NCI-H226 (cell line): ENCODE data around the gene WDR1.

Source experiments
- DNase-seq: peaks from one replicate; pipeline ENCODE4 v3.0.0-alpha.2; 2015

Gene WDR1

GRCh38 chr4:10066206-10066605 lies 50.4 kb downstream of the WDR1 start:
- no peak for DNase-seq

- DNase-seq = peak; percentile 65
These were observed 52.9 kb downstream of the WDR1 start for GRCh38 chr4:10063544-10064300.

DNA sequence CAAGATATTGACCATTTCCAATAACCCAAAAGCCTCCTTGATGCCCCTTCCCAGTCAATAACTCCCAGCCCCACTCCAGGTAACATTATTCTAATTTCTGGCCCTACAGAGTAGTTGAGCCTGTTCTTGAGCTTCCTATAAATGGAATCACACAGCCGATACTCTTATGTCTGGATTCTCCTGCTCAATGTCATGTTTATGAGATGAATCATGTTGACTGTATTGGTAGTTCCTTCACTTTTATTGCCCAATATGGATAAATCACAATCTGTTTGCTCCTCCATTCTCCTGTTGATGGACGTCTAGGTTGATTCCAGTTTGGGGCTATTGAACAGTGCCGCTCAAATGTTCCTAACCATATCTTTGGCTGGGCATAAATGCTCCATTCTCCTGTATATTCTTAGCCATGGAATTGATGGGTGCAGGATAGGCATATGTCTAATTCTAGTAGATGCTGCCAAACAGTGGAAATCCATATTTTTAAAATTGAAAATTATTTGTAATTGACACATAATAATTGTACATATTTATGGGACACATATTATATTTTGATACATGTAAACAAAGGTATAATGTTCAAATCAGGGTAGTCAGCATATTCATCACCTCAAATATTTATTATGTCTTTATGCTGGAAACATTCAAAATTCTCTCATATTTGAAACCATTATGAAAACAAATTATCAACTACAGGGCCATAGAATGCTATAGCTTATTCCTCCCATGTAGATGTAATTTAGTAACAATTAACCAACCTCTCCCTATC lies 54.8 kb downstream of the WDR1 start:
- no peak for DNase-seq

DNA sequence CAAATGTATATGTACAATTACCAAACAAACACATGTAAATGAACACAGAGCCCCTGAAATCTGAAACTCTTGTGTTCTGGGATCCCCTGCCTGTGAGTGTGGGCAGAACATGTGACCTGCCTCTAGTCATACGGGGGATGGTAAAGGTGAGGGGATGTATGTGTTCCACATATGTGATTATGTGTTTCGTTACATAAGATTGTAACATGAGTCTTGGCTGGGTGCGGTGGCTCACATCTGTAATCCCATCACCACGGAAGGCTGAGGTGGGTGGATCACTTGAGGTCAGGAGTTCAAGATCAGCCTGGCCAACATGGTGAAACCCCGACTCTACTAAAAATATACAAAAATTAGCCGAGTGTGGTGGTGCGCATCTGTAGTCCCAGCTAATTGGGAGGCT lies 58.2 kb downstream of the WDR1 start:
- DNase-seq = no peak

- DNase-seq = no peak
These were observed 59.6 kb downstream of the WDR1 start for GRCh38 chr4:10057023-10057395.

- no peak for DNase-seq
These were observed 60.1 kb downstream of the WDR1 start for GRCh38 chr4:10056334-10057022.

GRCh38 chr4:10055871-10056270 lies 60.7 kb downstream of the WDR1 start:
- DNase-seq = no peak

DNA sequence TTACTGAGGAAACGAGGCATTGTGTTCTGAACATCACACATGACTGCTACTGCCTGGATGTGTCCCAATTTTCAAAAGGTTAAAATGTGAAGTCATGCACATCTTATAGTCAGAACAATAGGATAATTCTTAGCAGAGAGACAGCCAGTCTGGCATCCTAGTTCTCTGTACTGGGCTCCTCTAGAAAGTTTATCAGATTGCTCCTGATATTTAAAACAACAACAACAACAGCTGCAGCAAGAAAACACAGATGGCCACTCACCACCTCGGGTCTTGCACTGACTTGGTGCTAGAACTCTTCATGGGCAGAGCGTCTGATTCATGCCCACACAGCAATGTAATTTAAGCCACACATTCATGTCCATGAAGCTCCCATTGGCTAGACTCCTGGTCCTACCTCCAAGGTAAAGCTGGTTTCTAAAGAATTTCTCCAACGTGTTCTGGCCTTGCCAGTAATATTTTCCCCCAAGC lies 62.0 kb downstream of the WDR1 start:
- DNase-seq = no peak

- no peak for DNase-seq
These were observed 62.8 kb downstream of the WDR1 start for GRCh38 chr4:10053635-10054453.

DNA sequence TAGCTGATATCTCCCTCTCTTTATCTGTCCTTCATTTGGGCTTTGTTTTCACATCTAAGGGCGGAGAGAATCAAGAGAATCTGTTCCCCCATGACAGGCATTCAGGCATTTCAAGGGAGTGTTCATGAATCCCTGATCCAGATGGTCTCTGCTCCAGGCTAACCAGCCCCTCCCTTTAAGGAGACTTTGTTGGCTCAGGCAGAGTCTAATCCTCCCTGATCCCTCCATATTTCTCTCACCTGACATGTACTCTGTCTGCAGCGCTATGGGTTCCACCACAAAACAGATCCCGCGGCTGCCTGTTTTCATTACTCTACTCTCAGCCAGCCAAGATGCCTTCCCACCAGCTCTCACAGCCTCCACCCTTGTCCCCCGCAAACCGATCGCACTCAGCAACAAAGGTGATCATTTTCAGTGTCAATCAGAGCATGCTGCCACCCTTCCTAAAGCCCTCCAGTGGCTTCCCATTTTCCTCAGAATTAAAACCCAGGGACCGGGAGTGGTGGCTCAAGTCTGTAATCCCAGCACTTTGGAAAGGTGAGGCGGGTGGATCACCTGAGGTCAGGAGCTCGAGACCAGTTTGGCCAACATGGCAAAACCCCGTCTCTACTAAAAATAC lies 65.0 kb downstream of the WDR1 start:
- DNase-seq = no peak

DNA sequence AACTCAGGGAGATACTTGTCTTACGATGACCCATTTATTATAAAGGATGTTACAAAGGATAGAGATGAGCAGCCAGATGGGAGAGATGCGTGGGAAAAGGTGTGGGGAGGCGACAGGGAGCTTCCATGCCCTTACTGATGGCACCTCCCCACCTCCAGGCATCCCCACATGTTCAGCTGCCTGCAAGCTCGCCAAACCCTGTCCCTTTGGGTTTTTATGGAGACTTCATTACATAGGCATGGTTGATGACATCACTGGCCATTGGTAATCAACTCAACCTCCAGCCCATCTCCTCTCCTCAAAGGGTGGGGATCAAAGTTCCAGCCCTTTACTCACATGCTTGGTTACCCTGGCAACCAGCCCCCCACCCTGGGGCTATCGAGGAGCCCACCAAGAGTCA lies 65.9 kb downstream of the WDR1 start:
- DNase-seq = no peak

- no peak for DNase-seq
These were observed 66.3 kb downstream of the WDR1 start for GRCh38 chr4:10050261-10050661.

DNA sequence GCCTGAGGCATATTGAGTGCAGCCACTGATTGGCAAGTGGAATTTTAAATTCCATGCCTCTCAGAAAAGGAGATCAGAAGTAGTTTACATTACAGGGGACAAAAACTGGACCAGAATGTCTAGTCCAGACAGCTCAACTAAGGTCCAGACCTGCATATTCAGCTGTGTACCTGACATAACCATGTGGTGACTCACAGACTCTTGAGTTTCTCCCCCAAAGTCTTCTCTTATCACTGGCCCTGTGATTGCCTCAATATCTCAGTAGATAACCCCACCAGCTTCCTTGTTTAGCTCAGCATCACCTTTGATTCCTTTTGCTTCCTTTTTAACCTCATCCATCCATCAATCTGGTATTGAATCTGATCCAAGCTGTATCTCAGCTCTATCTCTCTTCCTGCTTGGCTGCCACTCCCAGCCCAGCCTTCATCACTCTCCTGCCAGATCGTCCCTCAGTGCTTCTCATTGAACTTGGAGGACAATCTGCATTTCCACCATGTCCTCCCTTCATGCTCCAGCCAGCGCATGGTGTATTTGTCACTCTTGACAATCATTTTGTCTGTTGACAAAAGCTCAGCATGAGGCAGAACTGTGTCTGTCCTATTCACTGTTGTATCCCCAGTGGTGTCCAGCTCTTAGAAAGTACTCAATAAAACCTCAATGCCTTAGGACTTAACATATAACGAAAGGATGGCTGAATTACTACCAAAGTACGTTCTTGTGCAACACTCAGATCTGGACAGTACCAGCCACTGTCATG lies 67.5 kb downstream of the WDR1 start:
- peak; percentile 68 for DNase-seq

GRCh38 chr4:10047967-10048366 lies 68.6 kb downstream of the WDR1 start:
- no peak for DNase-seq

- DNase-seq = no peak
These were observed 70.1 kb downstream of the WDR1 start for GRCh38 chr4:10046471-10046870.

GRCh38 chr4:10045481-10045880 lies 71.1 kb downstream of the WDR1 start:
- DNase-seq = peak; percentile 68

DNA sequence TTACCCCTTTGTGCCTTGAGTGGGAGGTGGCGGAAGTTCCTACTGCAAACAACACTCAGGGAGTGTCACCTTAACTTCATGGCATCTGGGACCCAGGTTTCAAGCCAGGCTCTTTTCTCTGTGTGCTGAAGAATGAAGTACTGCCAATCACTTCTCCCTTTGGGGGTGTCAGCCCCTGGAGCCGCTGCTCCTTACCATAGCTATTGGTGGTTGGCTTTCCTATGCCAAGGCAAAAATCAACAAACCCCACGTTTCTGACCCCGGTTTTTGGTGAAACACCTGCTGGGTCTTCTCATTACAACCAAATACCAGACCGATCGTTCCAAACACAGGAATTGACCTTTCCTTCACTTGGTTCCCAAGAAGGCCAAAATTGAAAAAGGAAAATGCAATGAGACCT lies 75.6 kb downstream of the WDR1 start:
- DNase-seq = no peak

GRCh38 chr4:10040049-10040892 lies 76.3 kb downstream of the WDR1 start:
- no peak for DNase-seq

GRCh38 chr4:10036807-10037342 lies 79.7 kb downstream of the WDR1 start:
- no peak for DNase-seq

- no peak for DNase-seq
These were observed 81.5 kb downstream of the WDR1 start for GRCh38 chr4:10035130-10035529.
